ENCODE results near the gene LOC128125822.

The LOC128125822 gene

DNA sequence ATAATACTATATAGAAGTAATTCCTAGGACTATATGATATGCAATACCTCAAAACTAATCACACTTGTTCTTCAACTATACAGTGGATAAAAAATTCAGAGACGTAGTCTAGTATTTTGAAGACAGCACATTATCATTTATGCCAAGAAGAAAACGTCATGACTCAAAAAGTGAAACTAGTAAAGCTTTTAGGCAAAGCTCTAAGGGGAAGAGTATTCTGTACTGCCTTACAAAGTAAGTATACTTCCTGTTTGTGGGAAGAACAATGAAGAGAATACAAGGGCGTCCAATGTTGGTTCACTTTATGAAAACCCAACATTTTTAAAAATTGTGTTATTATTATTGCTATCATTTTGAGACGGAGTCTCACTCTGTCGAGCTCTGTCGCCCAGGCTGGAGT, 27.9 kb downstream of the LOC128125822 start:
- no peak for DNase-seq (ENCODE audit: low spot score)
- intact Hi-C loops (cut with micrococcal nuclease; ENCODE audit: unreplicated experiment), result no loop called here
- Histone ChIP-seq H3K27me3 (replicated peaks; ENCODE audit: insufficient read depth, low read depth, low read length, poor library complexity) (no peaks in the 10 kb centered on the region), H3K27ac (ENCODE audit: low read depth, low read length, poor library complexity, severe bottlenecking) (no peak overlapping the region), H3K36me3 (ENCODE audit: insufficient read depth, low read length, poor library complexity, severe bottlenecking) (no peaks in the 10 kb centered on the region), H3K4me1 (ENCODE audit: insufficient read depth, low read length, poor library complexity, severe bottlenecking) (no peaks in the 10 kb centered on the region), H3K9me3 (ENCODE audit: low read depth, low read length, poor library complexity, severe bottlenecking) (no peaks in the 10 kb centered on the region), H3K4me3 (ENCODE audit: low read depth, low read length, poor library complexity, severe bottlenecking) (no peak overlapping the region)
- POLR2A ChIA-PET (ENCODE audit: low non-redundant PET), result no interaction called here
- CTCF ChIA-PET, result no interaction called here
- TF ChIP-seq, protein P1, sequence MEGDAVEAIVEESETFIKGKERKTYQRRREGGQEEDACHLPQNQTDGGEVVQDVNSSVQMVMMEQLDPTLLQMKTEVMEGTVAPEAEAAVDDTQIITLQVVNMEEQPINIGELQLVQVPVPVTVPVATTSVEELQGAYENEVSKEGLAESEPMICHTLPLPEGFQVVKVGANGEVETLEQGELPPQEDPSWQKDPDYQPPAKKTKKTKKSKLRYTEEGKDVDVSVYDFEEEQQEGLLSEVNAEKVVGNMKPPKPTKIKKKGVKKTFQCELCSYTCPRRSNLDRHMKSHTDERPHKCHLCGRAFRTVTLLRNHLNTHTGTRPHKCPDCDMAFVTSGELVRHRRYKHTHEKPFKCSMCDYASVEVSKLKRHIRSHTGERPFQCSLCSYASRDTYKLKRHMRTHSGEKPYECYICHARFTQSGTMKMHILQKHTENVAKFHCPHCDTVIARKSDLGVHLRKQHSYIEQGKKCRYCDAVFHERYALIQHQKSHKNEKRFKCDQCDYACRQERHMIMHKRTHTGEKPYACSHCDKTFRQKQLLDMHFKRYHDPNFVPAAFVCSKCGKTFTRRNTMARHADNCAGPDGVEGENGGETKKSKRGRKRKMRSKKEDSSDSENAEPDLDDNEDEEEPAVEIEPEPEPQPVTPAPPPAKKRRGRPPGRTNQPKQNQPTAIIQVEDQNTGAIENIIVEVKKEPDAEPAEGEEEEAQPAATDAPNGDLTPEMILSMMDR (conservative IDR thresholded peaks at IDR 0.05; ENCODE audit: low read depth, low read length), result no peak
- TF ChIP-seq EZH2 (IDR thresholded peaks at IDR 0.05; ENCODE audit: borderline replicate concordance, low read depth, low read length, poor library complexity, severe bottlenecking), result no peak
- BruUV-seq (replicated peaks), result no TSS peak

DNA sequence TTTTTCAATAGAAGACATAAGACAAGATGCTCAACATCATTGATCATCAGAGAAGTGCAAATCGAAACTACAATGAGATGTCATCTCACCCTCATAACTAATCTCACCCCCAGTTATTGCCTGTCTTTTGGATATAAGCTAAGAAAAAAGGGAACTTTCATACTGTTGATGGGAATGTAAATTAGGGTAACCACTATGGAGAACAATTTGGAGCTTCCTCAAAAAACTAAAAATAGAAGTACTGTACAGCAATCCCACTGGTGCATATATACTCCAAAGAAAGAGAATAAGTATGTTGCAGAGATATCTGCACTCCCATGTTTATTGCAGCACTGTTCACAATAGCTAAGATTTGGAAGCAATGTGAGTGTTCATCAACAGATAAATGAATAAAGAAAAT, 37.0 kb downstream of the LOC128125822 start:
- Histone ChIP-seq H3K27me3 (replicated peaks; ENCODE audit: insufficient read depth, low read depth, low read length, poor library complexity) (no peaks in the 10 kb centered on the region), H3K4me1 (ENCODE audit: insufficient read depth, low read length, poor library complexity, severe bottlenecking) (no peaks in the 10 kb centered on the region), H3K27ac (ENCODE audit: low read depth, low read length, poor library complexity, severe bottlenecking) (no peak overlapping the region), H3K4me3 (ENCODE audit: low read depth, low read length, poor library complexity, severe bottlenecking) (no peak overlapping the region), H3K36me3 (ENCODE audit: insufficient read depth, low read length, poor library complexity, severe bottlenecking) (no peaks in the 10 kb centered on the region), H3K9me3 (ENCODE audit: low read depth, low read length, poor library complexity, severe bottlenecking) (no peaks in the 10 kb centered on the region)
- TF ChIP-seq, protein P1 (conservative IDR thresholded peaks at IDR 0.05; ENCODE audit: low read depth, low read length), result no peak
- TF ChIP-seq EZH2 (IDR thresholded peaks at IDR 0.05; ENCODE audit: borderline replicate concordance, low read depth, low read length, poor library complexity, severe bottlenecking), result no peak
- DNase-seq (ENCODE audit: low spot score), result no peak
- no TSS peak for BruUV-seq (replicated peaks)
- ChIA-PET CTCF (no interaction called here), POLR2A (ENCODE audit: low non-redundant PET) (no interaction called here)
- intact Hi-C loops (cut with micrococcal nuclease; ENCODE audit: unreplicated experiment), result no loop called here

DNA sequence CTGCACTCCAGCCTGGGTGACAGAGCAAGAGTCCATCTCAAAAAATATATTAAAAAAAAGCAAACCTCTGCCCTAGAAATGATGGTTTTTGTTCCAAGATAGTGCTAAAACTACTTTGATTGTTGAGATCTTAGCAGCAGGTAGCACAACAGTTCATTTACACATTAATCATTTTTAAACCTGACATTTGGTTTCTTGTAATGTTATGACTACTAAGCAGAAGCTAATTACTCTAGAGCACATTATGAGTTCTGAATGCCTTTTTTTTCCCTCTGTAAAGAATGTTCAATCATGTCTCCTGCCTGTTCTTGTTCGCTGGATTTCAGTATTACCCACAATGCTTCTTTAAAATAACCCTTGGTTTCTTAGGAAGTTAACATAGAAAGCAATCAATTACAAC, 38.7 kb downstream of the LOC128125822 start:
- no TSS peak for BruUV-seq (replicated peaks)
- CTCF ChIA-PET, result no interaction called here
- no peak overlapping the region for H3K4me3 ChIP-seq (ENCODE audit: low read depth, low read length, poor library complexity, severe bottlenecking)
- TF ChIP-seq EZH2 (IDR thresholded peaks at IDR 0.05; ENCODE audit: borderline replicate concordance, low read depth, low read length, poor library complexity, severe bottlenecking), result no peak
- TF ChIP-seq, protein P1 (conservative IDR thresholded peaks at IDR 0.05; ENCODE audit: low read depth, low read length), result no peak
- H3K4me1 ChIP-seq (ENCODE audit: insufficient read depth, low read length, poor library complexity, severe bottlenecking), result no peaks in the 10 kb centered on the region
- no peak overlapping the region for H3K27ac ChIP-seq (ENCODE audit: low read depth, low read length, poor library complexity, severe bottlenecking)
- no peaks in the 10 kb centered on the region for H3K9me3 ChIP-seq (ENCODE audit: low read depth, low read length, poor library complexity, severe bottlenecking)
- intact Hi-C loops (cut with micrococcal nuclease; ENCODE audit: unreplicated experiment), result no loop called here
- DNase-seq (ENCODE audit: low spot score), result no peak
- POLR2A ChIA-PET (ENCODE audit: low non-redundant PET), result no interaction called here
- no peaks in the 10 kb centered on the region for H3K27me3 ChIP-seq (replicated peaks; ENCODE audit: insufficient read depth, low read depth, low read length, poor library complexity)
- H3K36me3 ChIP-seq (ENCODE audit: insufficient read depth, low read length, poor library complexity, severe bottlenecking), result no peaks in the 10 kb centered on the region

Data from A673 (cell line).